ENCODE results near the gene ISCU. TPM values are rescaled to one million over a fixed set of nuclear protein-coding genes. Genes with fewer than 3 reads are reported as not detected.

ISCU gene
- total and polyA plus RNA-seq, 4 donors = 86.2 to 132 (median 94.3) TPM

DNA sequence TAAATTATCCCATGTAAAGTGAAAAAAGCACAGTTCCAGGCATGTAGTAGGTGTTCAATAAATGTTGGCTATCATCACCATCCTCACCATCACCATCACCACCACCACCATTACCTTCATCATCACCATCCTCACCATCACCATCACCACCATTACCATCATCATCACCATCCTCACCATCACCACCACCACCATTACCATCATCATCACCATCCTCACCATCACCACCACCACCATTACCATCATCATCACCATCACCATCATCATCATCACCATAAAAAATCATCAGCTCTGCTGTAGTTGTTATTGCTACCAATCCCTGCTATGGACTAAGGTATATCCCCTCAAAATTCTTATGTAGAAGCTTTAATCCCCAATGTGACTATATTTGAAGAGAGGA is 15.1 kb downstream of the ISCU start:
- no peak for ATAC-seq (ENCODE audit: insufficient read depth, low FRiP score)
- H3K9ac ChIP-seq (ENCODE audit: insufficient read depth in 1 of 2, low read length in 2 of 2) = no peak overlapping the region
- TF ChIP-seq CTCF (IDR thresholded peaks at IDR 0.05; ENCODE audit: control extremely low read depth, extremely low read depth) = no peak
- peaks cover 0 to 13% (median 7%) of the 10 kb centered on the region in 5 donors for H3K4me1 ChIP-seq (ENCODE audit: control insufficient read depth in 5 of 5, insufficient read depth in 5 of 5, low read length in 5 of 5)
- H3K4me3 ChIP-seq = no peak overlapping the region
- H3K27me3 ChIP-seq (ENCODE audit: control insufficient read depth in 3 of 3, insufficient read depth in 3 of 3, low read length in 2 of 3) = no peaks in the 10 kb centered on the region
- H3K36me3 ChIP-seq (ENCODE audit: control insufficient read depth in 4 of 4, insufficient read depth in 4 of 4, low read length in 4 of 4) = no peaks in the 10 kb centered on the region
- no peaks in the 10 kb centered on the region for H3K9me3 ChIP-seq (ENCODE audit: control insufficient read depth in 4 of 4, insufficient read depth in 3 of 4, low read length in 3 of 4)
- DNase-seq = no peak
- H3K27ac ChIP-seq (ENCODE audit: low read depth in 1 of 2, low read length in 1 of 2) = no peak overlapping the region

- ATAC-seq (ENCODE audit: insufficient read depth, low FRiP score) = no peak
- H3K36me3 ChIP-seq (ENCODE audit: control insufficient read depth in 4 of 4, insufficient read depth in 4 of 4, low read length in 4 of 4) = no peaks in the 10 kb centered on the region
- no peak for TF ChIP-seq CTCF (IDR thresholded peaks at IDR 0.05; ENCODE audit: control extremely low read depth, extremely low read depth)
- H3K9ac ChIP-seq (ENCODE audit: insufficient read depth in 1 of 2, low read length in 2 of 2) = no peak overlapping the region
- H3K9me3 ChIP-seq (ENCODE audit: control insufficient read depth in 4 of 4, insufficient read depth in 3 of 4, low read length in 3 of 4) = no peaks in the 10 kb centered on the region
- H3K27ac ChIP-seq (ENCODE audit: low read depth in 1 of 2, low read length in 1 of 2) = no peak overlapping the region
- no peak for DNase-seq
- 56 to 97% methylated on average over 2 of the region's 2 CpGs for WGBS, 2 donors
- no peaks in the 10 kb centered on the region for H3K27me3 ChIP-seq (ENCODE audit: control insufficient read depth in 3 of 3, insufficient read depth in 3 of 3, low read length in 2 of 3)
- H3K4me1 ChIP-seq (ENCODE audit: control insufficient read depth in 5 of 5, insufficient read depth in 5 of 5, low read length in 5 of 5) = peaks cover 0 to 13% (median 7%) of the 10 kb centered on the region in 5 donors
- H3K4me3 ChIP-seq = no peak overlapping the region
Measured at GRCh38 chr12:108578264-108578663, 15.9 kb downstream of the ISCU start.

DNA sequence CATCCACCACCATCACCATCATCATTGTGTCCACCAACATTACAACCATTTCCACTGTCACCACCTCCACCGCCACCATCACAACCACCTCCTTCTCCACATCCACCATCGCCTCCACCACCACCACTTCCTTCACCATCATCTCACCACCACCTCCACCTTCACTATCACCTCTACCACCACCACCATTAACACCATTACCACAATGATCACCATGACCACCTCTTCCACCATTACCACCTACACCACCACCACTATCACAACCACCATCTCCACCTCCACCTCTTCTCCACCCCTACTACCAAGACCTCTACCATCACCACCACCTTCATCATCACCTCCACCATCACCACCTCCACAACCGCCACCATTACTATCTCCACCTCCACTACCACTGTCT is 16.4 kb downstream of the ISCU start:
- Histone ChIP-seq H3K4me1 (ENCODE audit: control insufficient read depth in 5 of 5, insufficient read depth in 5 of 5, low read length in 5 of 5) (peaks cover 0 to 13% (median 7%) of the 10 kb centered on the region in 5 donors), H3K9ac (ENCODE audit: insufficient read depth in 1 of 2, low read length in 2 of 2) (no peak overlapping the region), H3K9me3 (ENCODE audit: control insufficient read depth in 4 of 4, insufficient read depth in 3 of 4, low read length in 3 of 4) (no peaks in the 10 kb centered on the region), H3K27ac (ENCODE audit: low read depth in 1 of 2, low read length in 1 of 2) (no peak overlapping the region), H3K27me3 (ENCODE audit: control insufficient read depth in 3 of 3, insufficient read depth in 3 of 3, low read length in 2 of 3) (no peaks in the 10 kb centered on the region), H3K36me3 (ENCODE audit: control insufficient read depth in 4 of 4, insufficient read depth in 4 of 4, low read length in 4 of 4) (no peaks in the 10 kb centered on the region), H3K4me3 (no peak overlapping the region)
- TF ChIP-seq CTCF (IDR thresholded peaks at IDR 0.05; ENCODE audit: control extremely low read depth, extremely low read depth) = no peak
- no peak for ATAC-seq (ENCODE audit: insufficient read depth, low FRiP score)
- no peak for DNase-seq
- 95 to 100% methylated on average over 3 of the region's 3 CpGs for WGBS, 2 donors

- no peak for ATAC-seq (ENCODE audit: insufficient read depth, low FRiP score)
- Histone ChIP-seq H3K9ac (ENCODE audit: insufficient read depth in 1 of 2, low read length in 2 of 2) (no peak overlapping the region), H3K36me3 (ENCODE audit: control insufficient read depth in 4 of 4, insufficient read depth in 4 of 4, low read length in 4 of 4) (no peaks in the 10 kb centered on the region), H3K9me3 (ENCODE audit: control insufficient read depth in 4 of 4, insufficient read depth in 3 of 4, low read length in 3 of 4) (no peaks in the 10 kb centered on the region), H3K27me3 (ENCODE audit: control insufficient read depth in 3 of 3, insufficient read depth in 3 of 3, low read length in 2 of 3) (no peaks in the 10 kb centered on the region), H3K4me3 (no peak overlapping the region), H3K27ac (ENCODE audit: low read depth in 1 of 2, low read length in 1 of 2) (no peak overlapping the region), H3K4me1 (ENCODE audit: control insufficient read depth in 5 of 5, insufficient read depth in 5 of 5, low read length in 5 of 5) (peaks cover 0 to 13% (median 7%) of the 10 kb centered on the region in 5 donors)
- DNase-seq = no peak
- 62 to 73% methylated on average over 3 of the region's 3 CpGs for WGBS, 2 donors
- TF ChIP-seq CTCF (IDR thresholded peaks at IDR 0.05; ENCODE audit: control extremely low read depth, extremely low read depth) = no peak
Measured at GRCh38 chr12:108580531-108580930, 18.1 kb downstream of the ISCU start.

All from lung (tissue), 12 donors.